Sigmoid colon (tissue), 4 donors: ENCODE data around the gene GK.

ENCODE experiments used
- POLR2A ChIP-seq, 2 donors: fragments of 450-650 bp; IDR thresholded peaks; one replicate each; pipeline ENCODE4 v1.6.1; 2016; ENCODE audit warnings: antibody characterized with exemption in 2 of 2, mild to moderate bottlenecking in 2 of 2, moderate library complexity in 2 of 2
- POLR2AphosphoS5 ChIP-seq, 4 donors: sonication (generic); formaldehyde crosslinking; IDR thresholded peaks; one replicate each; pipeline ENCODE4 v1.6.1; 2017; ENCODE audit warnings: antibody characterized with exemption in 4 of 4
- TF ChIP-seq, protein P1 (sequence below), 4 experiments: fragments of 450-650 bp in 3 of 4; fragments of 200-600 bp in 1 of 4; IDR thresholded peaks; one replicate each; pipeline ENCODE4 v1.5.1; 2016 to 2019; ENCODE audit warnings: antibody characterized with exemption in 4 of 4, mild to moderate bottlenecking in 3 of 4, moderate library complexity in 2 of 4

- TF ChIP-seq, protein P1, sequence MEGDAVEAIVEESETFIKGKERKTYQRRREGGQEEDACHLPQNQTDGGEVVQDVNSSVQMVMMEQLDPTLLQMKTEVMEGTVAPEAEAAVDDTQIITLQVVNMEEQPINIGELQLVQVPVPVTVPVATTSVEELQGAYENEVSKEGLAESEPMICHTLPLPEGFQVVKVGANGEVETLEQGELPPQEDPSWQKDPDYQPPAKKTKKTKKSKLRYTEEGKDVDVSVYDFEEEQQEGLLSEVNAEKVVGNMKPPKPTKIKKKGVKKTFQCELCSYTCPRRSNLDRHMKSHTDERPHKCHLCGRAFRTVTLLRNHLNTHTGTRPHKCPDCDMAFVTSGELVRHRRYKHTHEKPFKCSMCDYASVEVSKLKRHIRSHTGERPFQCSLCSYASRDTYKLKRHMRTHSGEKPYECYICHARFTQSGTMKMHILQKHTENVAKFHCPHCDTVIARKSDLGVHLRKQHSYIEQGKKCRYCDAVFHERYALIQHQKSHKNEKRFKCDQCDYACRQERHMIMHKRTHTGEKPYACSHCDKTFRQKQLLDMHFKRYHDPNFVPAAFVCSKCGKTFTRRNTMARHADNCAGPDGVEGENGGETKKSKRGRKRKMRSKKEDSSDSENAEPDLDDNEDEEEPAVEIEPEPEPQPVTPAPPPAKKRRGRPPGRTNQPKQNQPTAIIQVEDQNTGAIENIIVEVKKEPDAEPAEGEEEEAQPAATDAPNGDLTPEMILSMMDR (IDR thresholded peaks at IDR 0.05), result no peak
- TF ChIP-seq POLR2A (IDR thresholded peaks at IDR 0.05), result no peak
- TF ChIP-seq POLR2AphosphoS5 (IDR thresholded peaks at IDR 0.05), result no peak
Observed at GRCh38 chrX:30673884-30674598, 20.8 kb downstream of the GK start.
